H1 (cell line): ENCODE data around the gene RXRA. TPM values are rescaled to one million over a fixed set of nuclear protein-coding genes. Genes with fewer than 3 reads are reported as not detected.

Experiments used
- CTCF ChIA-PET: fragments of 300-600 bp; sonication (Branson Sonifier 250); formaldehyde crosslinking; loops from one replicate; lab custom pipeline; 2021; ENCODE audit not compliant: partially characterized antibody; lab: Charles Lee
- POLR2A ChIA-PET: fragments of 300-600 bp; sonication (Branson Sonifier 250); formaldehyde crosslinking; loops from one replicate; lab custom pipeline; 2021; ENCODE audit warnings: inconsistent platforms; ENCODE audit not compliant: partially characterized antibody; lab: Charles Lee
- DNase-seq, 2 experiments: peaks; one replicate each; pipeline versions ENCODE4 v3.0.0 to v3.0.0-alpha.2; 2010 to 2022; ENCODE audit warnings: low spot score in 2 of 2, low read depth in 1 of 2, mixed read lengths in 1 of 2
- FAIRE-seq: peaks from 2 replicates; lab custom pipeline; 2011; peaks lifted over from hg19 to GRCh38; lab: Jason Lieb, UNC
- H2AFZ ChIP-seq: 2 replicates; pipeline ENCODE4 v1.8.1; 2012; ENCODE audit warnings: low read length, inconsistent platforms
- H2AK5ac ChIP-seq: 2 replicates; pipeline ENCODE4 v1.6.1; 2013; ENCODE audit warnings: low read depth, low read length
- H2BK120ac ChIP-seq: replicated peaks from 2 replicates; pipeline ENCODE3; 2013; ENCODE audit warnings: low read depth, low read length, inconsistent platforms
- H2BK12ac ChIP-seq: 2 replicates; pipeline ENCODE4 v1.6.1; 2013; ENCODE audit warnings: low read depth, low read length
- H2BK15ac ChIP-seq: 2 replicates; pipeline ENCODE4 v1.6.1; 2013; ENCODE audit warnings: low read length
- H2BK20ac ChIP-seq: 2 replicates; pipeline ENCODE4 v1.6.1; 2013; ENCODE audit warnings: low read length
- H2BK5ac ChIP-seq: 2 replicates; pipeline ENCODE4 v1.6.1; 2013; ENCODE audit warnings: low read depth, low read length
- H3K14ac ChIP-seq: 2 replicates; pipeline ENCODE4 v1.6.1; 2013; ENCODE audit warnings: inconsistent platforms; ENCODE audit not compliant: insufficient read length
- H3K18ac ChIP-seq: 2 replicates; pipeline ENCODE4 v1.6.1; 2013; ENCODE audit warnings: low read length; ENCODE audit errors: extremely low read depth
- H3K23ac ChIP-seq: 2 replicates; pipeline ENCODE4 v1.6.1; 2013; ENCODE audit warnings: inconsistent platforms; ENCODE audit not compliant: insufficient read length
- H3K23me2 ChIP-seq: 2 replicates; pipeline ENCODE4 v1.6.1; 2013; ENCODE audit warnings: low read depth, low read length
- H3K27ac ChIP-seq: 2 replicates; pipeline ENCODE4 v1.6.1; 2011; ENCODE audit warnings: low read depth, low read length, inconsistent platforms
- H3K27me3 ChIP-seq, 4 experiments: replicated peaks in 1 of 4; 1 replicate in 1 of 4; 2 replicates in 3 of 4; pipeline versions ENCODE4 v1.6.1 to v1.8.1; 2011 to 2013; ENCODE audit warnings: low read length in 3 of 4, mild to moderate bottlenecking in 3 of 4, inconsistent platforms in 2 of 4, mixed read lengths in 2 of 4, moderate library complexity in 1 of 4; ENCODE audit not compliant: control insufficient read depth in 3 of 4, insufficient read depth in 3 of 4; ENCODE audit errors: extremely low read depth in 1 of 4
- H3K36me3 ChIP-seq, 4 experiments: 2 replicates each; pipeline versions ENCODE4 v1.6.1 to v1.8.1; 2011 to 2013; ENCODE audit warnings: mild to moderate bottlenecking in 4 of 4, low read length in 3 of 4, moderate library complexity in 2 of 4, control low read depth in 1 of 4, inconsistent platforms in 1 of 4; ENCODE audit not compliant: insufficient read depth in 4 of 4, control insufficient read depth in 2 of 4
- H3K4ac ChIP-seq: replicated peaks from 2 replicates; pipeline ENCODE3; 2013; ENCODE audit warnings: low read length, low read depth, mixed read lengths, inconsistent platforms; ENCODE audit not compliant: insufficient read length
- H3K4me1 ChIP-seq, 4 experiments: replicated peaks in 1 of 4; 1 replicate in 1 of 4; 2 replicates in 3 of 4; pipeline versions ENCODE4 v1.6.1 to v1.8.1; 2011 to 2013; ENCODE audit warnings: low read length in 3 of 4, inconsistent platforms in 2 of 4, mixed read lengths in 1 of 4; ENCODE audit not compliant: insufficient read depth in 4 of 4, control insufficient read depth in 3 of 4
- H3K4me2 ChIP-seq, 2 experiments: 2 replicates each; pipeline versions ENCODE4 v1.6.1 to v1.8.1; 2011 to 2013; ENCODE audit warnings: low read depth in 2 of 2, low read length in 2 of 2, control low read depth in 1 of 2, inconsistent platforms in 1 of 2, mild to moderate bottlenecking in 1 of 2; ENCODE audit not compliant: insufficient read depth in 1 of 2
- H3K4me3 ChIP-seq, 4 experiments: fragments of 200-600, 300-600 bp in 1 of 4; sonication (generic), shearing (Covaris generic), sonication (Bioruptor Twin) in 1 of 4; 2 replicates each; pipeline versions ENCODE4 v1.5.1 to v1.8.1; 2011 to 2016; ENCODE audit warnings: low read length in 4 of 4, low read depth in 3 of 4, control low read depth in 2 of 4, inconsistent platforms in 2 of 4, mild to moderate bottlenecking in 2 of 4, mixed read lengths in 1 of 4, moderate library complexity in 1 of 4; ENCODE audit not compliant: insufficient read depth in 2 of 4; ENCODE audit errors: extremely low read depth in 1 of 4
- H3K56ac ChIP-seq: replicated peaks from 2 replicates; pipeline ENCODE3; 2013; ENCODE audit warnings: low read depth, mild to moderate bottlenecking, mixed read lengths, low read length, inconsistent platforms; ENCODE audit not compliant: insufficient read length
- H3K79me1 ChIP-seq: 2 replicates; pipeline ENCODE4 v1.6.1; 2013; ENCODE audit warnings: low read depth, low read length, control low read depth
- H3K79me2 ChIP-seq, 2 experiments: 2 replicates each; pipeline versions ENCODE4 v1.6.1 to v1.8.1; 2012 to 2013; ENCODE audit warnings: low read length in 2 of 2, mild to moderate bottlenecking in 2 of 2, inconsistent platforms in 1 of 2; ENCODE audit not compliant: insufficient read depth in 2 of 2, control insufficient read depth in 1 of 2
- H3K9ac ChIP-seq, 4 experiments: replicated peaks in 1 of 4; 1 replicate in 1 of 4; 2 replicates in 3 of 4; pipeline versions ENCODE4 v1.6.1 to v1.8.1; 2011 to 2013; ENCODE audit warnings: low read depth in 3 of 4, low read length in 3 of 4, control low read depth in 2 of 4, mild to moderate bottlenecking in 2 of 4, moderate library complexity in 2 of 4, inconsistent platforms in 1 of 4; ENCODE audit errors: extremely low read depth in 1 of 4
- H3K9me3 ChIP-seq, 2 experiments: 2 replicates each; pipeline versions ENCODE4 v1.6.1 to v1.8.1; 2012 to 2013; ENCODE audit warnings: mild to moderate bottlenecking in 2 of 2, moderate library complexity in 2 of 2, control low read depth in 1 of 2, inconsistent platforms in 1 of 2, low read depth in 1 of 2, low read length in 1 of 2, mixed read lengths in 1 of 2; ENCODE audit not compliant: insufficient read depth in 2 of 2
- H4K20me1 ChIP-seq, 2 experiments: replicated peaks in 1 of 2; 2 replicates each; pipeline versions ENCODE3 to v1.8.1; 2011 to 2013; ENCODE audit warnings: inconsistent platforms in 2 of 2, low read length in 2 of 2, mild to moderate bottlenecking in 1 of 2; ENCODE audit not compliant: insufficient read depth in 2 of 2, control insufficient read depth in 1 of 2
- H4K5ac ChIP-seq: 2 replicates; pipeline ENCODE4 v1.6.1; 2013; ENCODE audit warnings: low read length, low read depth, mixed read lengths, inconsistent platforms; ENCODE audit not compliant: insufficient read length
- H4K8ac ChIP-seq: 2 replicates; pipeline ENCODE4 v1.8.0; 2013; ENCODE audit warnings: mild to moderate bottlenecking, moderate library complexity, low read length, inconsistent platforms; ENCODE audit not compliant: insufficient read depth; ENCODE audit errors: extremely low read depth
- H4K91ac ChIP-seq: replicated peaks from 2 replicates; pipeline ENCODE3; 2013; ENCODE audit warnings: low read length, mixed read lengths, inconsistent platforms; ENCODE audit not compliant: insufficient read length
- ASH2L ChIP-seq: fragments of 200-600, 300-600 bp; sonication (generic); IDR thresholded peaks from one replicate; pipeline ENCODE4 v1.7.1; 2017; ENCODE audit warnings: low read length
- CBX5 ChIP-seq: fragments of 300-800, 300-1000 bp; sonication (generic); IDR thresholded peaks from 2 replicates; pipeline ENCODE4 v1.7.1; 2016; ENCODE audit warnings: antibody characterized with exemption, low read length, low read depth
- CREB1 ChIP-seq: IDR thresholded peaks from 2 replicates; pipeline ENCODE4 v1.6.1; 2012; ENCODE audit warnings: inconsistent platforms
- CTBP2 ChIP-seq: IDR thresholded peaks from 2 replicates; pipeline ENCODE4 v1.7.0; 2011; ENCODE audit warnings: borderline replicate concordance, mild to moderate bottlenecking, moderate library complexity, mixed read lengths, low read length; ENCODE audit not compliant: insufficient read depth, insufficient read length
- FOSL1 ChIP-seq: IDR thresholded peaks from 2 replicates; pipeline ENCODE4 v1.6.1; 2011; ENCODE audit warnings: mild to moderate bottlenecking, low read depth, low read length, moderate library complexity; ENCODE audit not compliant: insufficient read depth
- GABPA ChIP-seq: IDR thresholded peaks from 2 replicates; pipeline ENCODE4 v1.6.1; 2011; ENCODE audit warnings: mild to moderate bottlenecking, low read length, moderate library complexity, borderline replicate concordance; ENCODE audit not compliant: insufficient read depth
- HDAC2 ChIP-seq, 2 experiments: fragments of 300-600 bp in 1 of 2; sonication (generic) in 1 of 2; IDR thresholded peaks; 2 replicates each; pipeline ENCODE4 v1.6.1; 2011 to 2012; ENCODE audit warnings: low read depth in 2 of 2, low read length in 2 of 2, mild to moderate bottlenecking in 2 of 2, moderate library complexity in 2 of 2, borderline replicate concordance in 1 of 2, inconsistent platforms in 1 of 2
- JUN ChIP-seq: IDR thresholded peaks from 2 replicates; pipeline ENCODE4 v1.6.1; 2011; ENCODE audit warnings: low read depth, mild to moderate bottlenecking, improper control_type of control experiment, low read length
- NANOG ChIP-seq: IDR thresholded peaks from 2 replicates; pipeline ENCODE4 v1.6.1; 2011; ENCODE audit warnings: low read length, low read depth, mild to moderate bottlenecking, inconsistent platforms; ENCODE audit not compliant: insufficient read depth, poor library complexity, severe bottlenecking
- POU5F1 ChIP-seq: IDR thresholded peaks from 2 replicates; pipeline ENCODE4 v1.6.1; 2011; ENCODE audit warnings: low read depth, mild to moderate bottlenecking, low read length, moderate library complexity
- RBBP5 ChIP-seq: IDR thresholded peaks from 2 replicates; pipeline ENCODE4 v1.7.1; 2012; ENCODE audit warnings: low read depth, mild to moderate bottlenecking, inconsistent platforms, low read length, moderate library complexity, borderline replicate concordance
- RFX5 ChIP-seq: IDR thresholded peaks from 2 replicates; pipeline ENCODE4 v1.6.1; 2011; ENCODE audit warnings: low read depth, low read length, improper control_type of control experiment, borderline replicate concordance
- TEAD4 ChIP-seq: IDR thresholded peaks from 2 replicates; pipeline ENCODE4 v1.6.1; 2012; ENCODE audit warnings: low read depth, low read length, inconsistent platforms, mixed read lengths
- YY1 ChIP-seq: IDR thresholded peaks from 2 replicates; pipeline ENCODE4 v1.6.1; 2011; ENCODE audit warnings: low read depth, mild to moderate bottlenecking, low read length
- WGBS, 2 experiments: shearing (Covaris generic) in 1 of 2; methylation state at CpG; one replicate each; pipeline versions ENCODE4 v1.1.6 to v1.1.7; 2013 to 2015; ENCODE audit warnings: low lambda C conversion rate in 2 of 2, mixed read lengths in 2 of 2, inconsistent platforms in 1 of 2, low coverage in 1 of 2, missing lambda C conversion rate in 1 of 2; ENCODE audit not compliant: insufficient replicate concordance in 2 of 2, insufficient coverage in 1 of 2, insufficient read length in 1 of 2; ENCODE audit errors: extremely low coverage in 1 of 2, missing lambda C conversion rate in 1 of 2; 5-methylcytosine and 5-hydroxymethylcytosine counted together
- polyA plus RNA-seq, 7 experiments: library from polyadenylated mRNA; depleted of rRNA in 3 of 7; stranded (reverse) in 5 of 7; unstranded in 2 of 7; fragments of >200 nt in 5 of 7; fragments of 200-250 nt in 2 of 7; gene quantifications; 1 replicate in 5 of 7; 2 replicates in 1 of 7; 4 replicates in 1 of 7; pipeline versions ENCODE4 v1.2.1 to v1.2.3, GENCODE V29; 2011 to 2013; ENCODE audit warnings: missing spikeins in 2 of 7, mixed read lengths in 2 of 7
- total RNA-seq: library from RNA; stranded (reverse); fragmentation: NEBNext Ultra II Directional; extraction: Animal tissue kit (Norgen Biotek cat#: 25700); gene quantifications from 2 replicates; pipeline ENCODE4 v1.2.1, GENCODE V29; 2021

Gene RXRA
- total and polyA plus RNA-seq, 2 of the 8 experiments (the other 6 are each of a cell fraction or from before 2014, with no cell fraction given): 9.8 to 29.4 TPM

DNA sequence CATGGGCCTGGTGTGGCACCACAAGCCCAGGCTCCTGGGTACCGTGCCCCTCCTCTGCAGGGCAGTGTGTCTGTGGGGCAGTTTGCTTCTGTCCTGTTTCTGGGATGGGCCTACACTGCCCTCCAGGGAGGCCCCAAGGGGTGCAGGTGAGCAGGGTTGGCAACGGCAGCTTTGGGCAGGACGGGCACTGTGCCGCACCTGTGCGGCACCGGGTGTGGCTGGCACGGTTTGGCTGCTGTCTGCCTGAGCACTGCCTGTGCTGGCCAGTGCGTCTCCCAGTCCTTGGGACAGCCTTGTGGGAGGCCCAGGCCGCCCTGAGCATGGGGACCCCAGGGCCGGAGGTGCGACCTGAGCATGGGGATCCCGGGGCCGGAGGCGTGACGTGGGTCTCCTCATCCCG lies 37.2 kb downstream of the RXRA start:
- H3K4me1 ChIP-seq: peaks cover 0 to 3% (median 0%) of the 10 kb centered on the region in 4 experiments; a peak in 1 of 7 replicates
- no peak overlapping the region for H2BK20ac ChIP-seq
- no peak overlapping the region for H2BK120ac ChIP-seq
- H2AK5ac ChIP-seq: no peak overlapping the region
- no peak overlapping the region for H3K4me3 ChIP-seq
- no peak overlapping the region for H4K8ac ChIP-seq
- H3K79me1 ChIP-seq: peaks cover 15% of the 10 kb centered on the region
- H3K27me3 ChIP-seq: no peaks in the 10 kb centered on the region
- no peak overlapping the region for H2BK15ac ChIP-seq
- H3K4ac ChIP-seq: no peak overlapping the region
- H2AFZ ChIP-seq: no peak overlapping the region
- no peak overlapping the region for H3K27ac ChIP-seq
- H3K36me3 ChIP-seq: no peaks in the 10 kb centered on the region
- H4K5ac ChIP-seq: no peak overlapping the region
- H3K79me2 ChIP-seq: peaks cover 2 to 23% of the 10 kb centered on the region in 2 experiments
- no peak for DNase-seq
- no peak overlapping the region for H4K91ac ChIP-seq
- H2BK5ac ChIP-seq: no peak overlapping the region
- peaks cover 14 to 27% of the 10 kb centered on the region in 2 experiments for H4K20me1 ChIP-seq
- H3K4me2 ChIP-seq: no peak overlapping the region
- no peak overlapping the region for H3K9ac ChIP-seq
- H3K23ac ChIP-seq: no peak overlapping the region
- no peak overlapping the region for H3K56ac ChIP-seq
- POLR2A ChIA-PET: no interaction called here
- H3K14ac ChIP-seq: no peak overlapping the region
- CTCF ChIA-PET: interaction anchor here (0.6 to 3.0 kb wide), 5 partner anchors 8 to 1060 kb away, joined by 3 to 11 read pairs (median 3); no protein-coding TSS in a partner anchor
- H2BK12ac ChIP-seq: no peak overlapping the region
- no peak for FAIRE-seq
- no peaks in the 10 kb centered on the region for H3K9me3 ChIP-seq
- no peak overlapping the region for H3K18ac ChIP-seq
- WGBS, 2 experiments: 88% methylated on average over 15 of the region's 16 CpGs; no CpG with 5 or more reads in 1 of the 2 experiments
- peaks cover 1% of the 10 kb centered on the region; the same call in 1 of the 2 replicates for H3K23me2 ChIP-seq
- TF ChIP-seq CREB1 (no peak), JUN (no peak), CBX5 (no peak), ASH2L (no peak), RFX5 (no peak), RBBP5 (no peak), POU5F1 (no peak), HDAC2 (IDR thresholded peaks at IDR 0.05; ENCODE audit: borderline replicate concordance in 1 of 2, low read depth in 2 of 2, low read length in 2 of 2) (no peak), TEAD4 (no peak), NANOG (no peak), FOSL1 (no peak), GABPA (no peak), YY1 (no peak), CTBP2 (no peak)
